ENCODE measurements around the gene SHROOM3.

SHROOM3 gene

DNA sequence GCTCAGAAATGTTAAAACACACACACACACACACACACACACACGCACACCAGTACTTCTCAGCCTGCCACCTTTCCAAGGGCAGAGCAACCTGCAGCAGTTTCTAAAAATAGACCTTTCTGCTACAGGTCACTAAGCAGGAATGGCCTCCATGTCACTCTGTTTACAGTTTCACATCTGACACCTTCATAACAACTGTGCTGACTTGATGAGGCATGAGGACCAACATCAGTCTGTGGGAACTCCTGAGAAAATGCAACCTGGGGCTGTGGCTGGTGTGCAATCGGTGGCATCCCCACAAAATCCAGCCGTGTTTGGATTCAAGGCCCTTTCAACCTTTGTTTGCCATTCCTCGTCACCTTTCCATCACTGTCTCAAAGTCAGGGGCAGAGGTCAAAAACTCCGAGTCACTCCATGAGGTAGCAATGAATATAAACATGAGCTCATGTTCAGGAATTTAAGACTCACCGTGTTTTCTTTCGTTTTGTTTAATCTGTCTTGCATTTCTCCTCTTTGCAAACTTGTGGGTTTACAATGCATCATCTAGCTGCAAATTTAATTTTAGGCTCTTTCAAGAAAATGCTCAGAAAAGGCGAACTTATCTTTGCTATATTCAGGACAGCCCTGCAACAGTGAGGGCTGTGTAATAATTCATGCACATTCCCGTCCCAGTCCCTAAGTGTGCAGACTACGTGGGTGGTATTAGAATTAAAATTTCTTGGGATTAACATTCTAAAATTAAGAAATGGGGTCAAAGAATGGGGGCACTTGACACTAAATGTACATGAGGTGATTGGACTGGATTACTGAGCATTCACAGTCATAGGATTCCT, 135.3 kb downstream of the SHROOM3 start:
- no peak for DNase-seq

DNA sequence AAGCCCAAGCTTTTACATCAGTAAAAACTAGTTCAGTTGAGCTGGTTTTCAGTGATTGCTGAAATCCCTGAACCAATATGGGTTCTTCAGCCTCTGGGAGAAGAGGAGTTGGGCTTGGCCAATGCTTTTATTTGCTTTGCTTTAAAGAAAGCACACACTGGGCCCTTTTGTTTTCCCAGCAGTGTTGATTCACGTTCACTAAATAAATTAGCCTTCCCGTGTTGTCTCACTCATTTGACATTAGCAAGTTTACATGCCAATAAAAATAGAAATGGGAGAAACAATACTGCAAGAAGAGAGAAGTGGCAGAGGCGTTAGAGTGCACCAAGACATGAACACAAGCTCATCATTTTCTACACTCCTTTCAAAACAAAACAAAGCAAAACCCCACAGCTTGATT, 136.2 kb downstream of the SHROOM3 start:
- no peak for DNase-seq

- no peak for DNase-seq
These were observed 137.2 kb downstream of the SHROOM3 start for GRCh38 chr4:76572224-76572623.

DNA sequence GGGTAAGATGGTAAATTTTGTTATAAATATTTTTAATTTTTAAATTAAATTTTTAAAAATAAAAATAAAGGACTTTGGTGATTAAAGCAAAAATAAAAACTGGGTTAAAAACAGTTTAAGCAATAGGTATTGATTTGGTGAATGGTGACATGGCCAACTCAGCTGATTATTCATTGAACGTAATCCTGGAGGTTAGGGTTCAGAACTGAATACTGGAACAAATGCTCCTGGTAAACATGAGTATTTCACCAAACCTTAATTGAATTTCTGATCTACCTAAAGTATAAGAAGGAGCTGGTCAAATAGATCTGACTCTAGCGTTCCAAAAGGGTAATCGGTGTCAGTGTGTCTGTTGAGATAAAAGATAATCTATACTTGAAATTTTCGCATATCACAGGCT, 141.8 kb downstream of the SHROOM3 start:
- no peak for DNase-seq

DNA sequence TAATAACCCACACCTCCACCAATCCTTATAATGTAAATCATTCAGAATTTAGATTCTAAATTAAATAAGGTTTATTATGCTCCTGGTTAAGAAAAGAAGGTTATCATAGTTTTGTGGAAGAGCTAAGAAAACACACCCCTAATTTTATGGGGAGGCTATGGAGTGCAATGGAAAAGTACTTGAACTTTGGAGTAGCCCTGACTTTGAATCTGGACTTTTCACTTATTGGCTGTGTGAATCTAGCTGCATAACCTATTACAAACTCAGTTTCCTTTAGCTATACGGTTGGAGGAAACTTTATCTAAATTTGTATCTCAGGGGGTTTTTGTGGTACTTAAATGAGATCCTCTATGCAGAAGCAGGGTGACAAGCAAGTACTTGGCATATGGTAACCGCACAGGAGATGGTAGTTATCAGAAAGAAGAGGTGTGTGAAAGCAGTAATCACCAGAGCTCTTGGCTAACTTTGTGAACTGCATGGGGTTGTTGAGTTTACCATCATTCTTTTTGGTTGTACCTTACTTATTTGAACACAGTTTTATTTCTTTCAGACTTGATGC, 143.1 kb downstream of the SHROOM3 start:
- no peak for DNase-seq

DNA sequence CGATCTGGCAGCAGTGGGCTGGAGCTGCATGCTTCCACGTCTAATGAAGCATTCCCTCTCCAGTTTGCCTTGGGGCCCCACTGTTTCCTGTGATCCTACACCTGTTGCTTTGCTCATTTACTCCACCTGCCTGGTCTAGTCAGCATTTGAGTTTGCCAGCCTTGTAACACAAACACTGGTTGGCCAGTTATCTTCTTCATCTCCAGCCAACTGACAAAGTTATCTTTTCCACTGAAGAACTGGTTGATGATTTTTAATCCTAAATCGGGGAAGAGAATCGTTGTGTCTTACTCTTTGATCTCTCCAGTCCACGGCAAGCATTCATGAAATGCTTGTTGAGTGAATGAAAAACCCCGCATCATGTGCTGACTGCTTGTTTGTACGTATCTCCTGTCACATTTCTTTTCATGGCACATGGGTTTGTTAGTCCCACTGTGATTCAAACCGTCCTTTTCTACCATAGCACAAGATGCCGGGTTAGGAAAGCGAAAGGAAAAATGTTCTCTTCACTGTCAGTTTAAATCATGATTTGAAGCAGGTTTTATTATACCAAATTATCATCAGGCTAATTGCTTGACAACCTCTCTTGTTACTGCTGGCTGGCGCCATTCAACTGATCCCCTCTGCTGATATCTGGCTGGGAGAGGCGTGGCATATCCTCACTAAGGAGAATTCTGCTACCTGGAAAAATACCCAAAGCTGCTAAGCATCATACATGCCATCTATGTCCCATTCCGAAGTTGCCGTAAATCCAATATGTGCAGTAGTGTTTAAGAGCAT, 144.8 kb downstream of the SHROOM3 start:
- DNase-seq, result no peak

DNA sequence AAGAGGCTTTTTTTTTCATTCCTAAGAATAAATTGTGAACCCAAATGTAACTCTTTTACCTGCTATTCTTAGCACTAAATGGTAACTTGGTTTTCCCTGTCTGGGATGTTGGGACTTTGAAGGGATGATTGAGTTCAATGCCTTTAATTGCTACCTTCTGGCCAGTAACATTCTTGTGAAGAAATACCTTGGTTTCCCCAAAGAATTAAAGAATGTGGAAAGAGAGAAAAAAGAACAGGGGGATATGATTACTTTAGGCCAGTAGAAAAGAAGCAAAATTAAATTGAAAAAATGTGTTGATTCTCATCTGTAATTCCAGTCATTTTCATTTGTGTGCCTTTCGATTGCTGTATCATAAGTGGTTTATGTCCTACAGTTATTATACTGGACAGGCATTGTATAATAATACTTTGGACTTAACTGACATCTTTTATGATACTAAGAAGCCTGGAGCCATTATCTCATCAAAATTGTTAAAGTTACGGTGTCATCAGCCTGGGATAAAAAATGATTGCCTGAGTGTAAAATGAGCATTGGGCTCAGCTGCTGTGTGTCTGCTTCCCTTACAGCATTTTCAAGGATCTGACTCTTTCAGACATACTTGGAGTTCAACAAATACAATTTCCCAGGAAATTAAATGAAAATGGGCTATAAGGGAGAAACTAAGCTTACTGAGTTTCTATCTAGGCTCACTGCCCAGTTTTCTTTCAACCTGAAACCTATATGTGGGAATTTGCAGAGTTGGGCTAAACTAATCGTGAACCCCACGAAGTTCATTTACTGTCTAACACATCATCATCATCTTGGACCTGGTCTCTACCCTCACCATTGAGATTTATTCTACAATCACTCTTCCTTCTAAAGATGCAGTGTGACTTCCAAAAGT, 146.3 kb downstream of the SHROOM3 start:
- DNase-seq, result no peak

GRCh38 chr4:76582074-76582816, 147.2 kb downstream of the SHROOM3 start:
- DNase-seq, result no peak

GRCh38 chr4:76582817-76583087, 147.7 kb downstream of the SHROOM3 start:
- no peak for DNase-seq

- no peak for DNase-seq
These were observed 149.5 kb downstream of the SHROOM3 start for GRCh38 chr4:76584241-76585152.

DNA sequence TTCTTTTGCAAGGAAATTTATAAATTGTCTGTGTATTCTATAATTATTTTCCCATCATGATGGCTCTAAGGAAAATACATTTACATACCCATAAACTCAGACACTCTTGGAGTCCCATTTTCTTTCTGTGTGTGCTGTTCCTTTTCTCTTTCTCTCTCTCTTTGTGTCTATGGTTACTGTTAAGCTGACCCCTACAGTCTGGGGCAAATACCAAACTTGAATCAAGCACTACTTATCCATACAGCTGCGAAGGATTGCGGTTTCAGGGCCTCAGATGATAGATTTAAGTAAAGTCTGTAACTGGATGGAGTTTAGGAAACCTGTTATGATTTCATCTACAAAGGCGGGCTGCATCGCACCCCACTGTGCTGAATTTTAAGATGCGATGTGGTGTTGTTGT, 150.2 kb downstream of the SHROOM3 start:
- DNase-seq, result no peak

- peak; percentile 12 for DNase-seq
These were observed 150.9 kb downstream of the SHROOM3 start for GRCh38 chr4:76585897-76586360.

- DNase-seq, result no peak
These were observed 153.2 kb downstream of the SHROOM3 start for GRCh38 chr4:76588274-76588673.

GRCh38 chr4:76589402-76589801, 154.4 kb downstream of the SHROOM3 start:
- DNase-seq, result no peak

DNA sequence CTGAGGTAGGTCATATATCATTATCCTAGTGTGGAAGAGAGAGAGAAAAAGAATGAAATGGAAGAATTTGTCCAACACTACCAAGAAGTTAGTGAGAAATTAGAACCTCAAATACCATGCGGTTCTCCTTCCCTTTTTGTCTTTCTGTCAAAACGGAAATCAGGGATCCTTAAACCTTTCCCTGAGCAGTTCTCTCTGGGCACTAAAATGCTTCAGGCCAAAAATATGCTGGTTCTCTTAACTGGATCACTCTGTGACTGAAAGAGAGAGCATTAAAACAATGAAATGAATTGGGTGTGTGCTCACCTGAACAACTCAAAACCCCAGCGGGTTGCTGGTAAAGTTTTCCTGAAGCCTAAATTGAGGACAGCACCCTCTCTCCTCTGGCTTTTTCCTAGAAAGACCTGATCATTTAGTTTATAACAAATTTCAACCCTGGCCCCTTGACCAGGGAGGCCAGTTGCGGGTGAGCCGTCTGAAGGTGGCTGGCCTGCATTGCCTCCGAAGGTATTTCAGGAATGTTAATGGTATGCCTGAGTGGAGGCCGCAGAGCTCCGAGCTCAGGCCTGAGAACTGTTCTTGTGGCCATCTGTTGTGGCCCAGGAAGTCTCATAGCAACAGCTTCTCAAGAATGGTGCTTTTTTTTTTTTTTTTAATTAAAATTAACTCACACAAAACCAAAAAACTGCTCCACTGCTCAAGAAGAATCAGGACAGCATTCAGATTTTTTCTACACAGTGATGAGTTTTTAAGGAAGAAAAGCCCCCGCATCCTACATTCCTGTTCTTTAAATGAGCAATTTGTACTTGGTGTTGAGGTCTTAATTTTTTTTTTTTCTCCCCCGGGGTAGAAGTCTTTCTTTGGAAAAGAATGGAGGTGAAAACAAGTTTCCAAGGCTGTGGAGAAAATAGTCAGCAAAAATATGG, 155.1 kb downstream of the SHROOM3 start:
- no peak for DNase-seq

- DNase-seq, result no peak
These were observed 155.8 kb downstream of the SHROOM3 start for GRCh38 chr4:76590798-76591281.

DNA sequence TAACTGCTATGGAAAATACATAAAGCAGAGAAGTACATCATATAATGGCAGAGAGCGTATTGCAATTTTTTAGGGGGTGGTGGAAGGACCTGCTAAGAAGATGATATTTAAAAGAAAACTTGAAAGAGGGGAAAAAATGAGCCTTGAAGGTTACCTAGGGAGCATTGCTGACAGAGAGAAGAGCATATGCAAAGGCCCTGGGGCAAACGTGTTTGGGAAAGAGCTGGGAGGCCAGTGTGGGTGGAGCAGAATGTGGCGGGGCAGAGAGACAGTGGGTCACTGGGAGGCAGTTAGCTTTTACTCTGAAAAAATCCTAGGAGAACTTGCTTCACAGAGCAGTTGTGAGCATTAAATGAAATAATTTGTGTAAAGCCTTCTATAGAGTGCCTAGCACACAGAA, 157.0 kb downstream of the SHROOM3 start:
- DNase-seq, result no peak

DNA sequence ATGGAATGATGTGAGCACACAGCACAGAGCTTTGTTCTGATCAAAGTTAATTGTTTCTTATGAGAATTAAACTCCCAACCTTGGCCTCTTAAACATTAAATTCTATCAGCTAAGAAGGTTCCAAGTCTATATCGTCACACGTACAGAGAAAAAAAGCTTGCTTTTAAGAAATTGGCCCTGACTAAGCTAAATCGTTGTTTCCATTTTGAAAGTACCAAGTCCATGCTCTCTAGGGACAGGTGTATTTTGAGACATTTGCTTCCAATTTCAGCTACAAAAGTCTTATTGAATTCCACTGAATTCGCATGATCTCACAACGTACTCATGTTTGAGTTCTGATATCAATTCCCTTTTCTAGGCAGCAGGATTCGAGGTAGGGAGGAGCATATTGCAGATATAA, 157.4 kb downstream of the SHROOM3 start:
- DNase-seq, result no peak

GRCh38 chr4:76594173-76594572, 159.1 kb downstream of the SHROOM3 start:
- no peak for DNase-seq

DNA sequence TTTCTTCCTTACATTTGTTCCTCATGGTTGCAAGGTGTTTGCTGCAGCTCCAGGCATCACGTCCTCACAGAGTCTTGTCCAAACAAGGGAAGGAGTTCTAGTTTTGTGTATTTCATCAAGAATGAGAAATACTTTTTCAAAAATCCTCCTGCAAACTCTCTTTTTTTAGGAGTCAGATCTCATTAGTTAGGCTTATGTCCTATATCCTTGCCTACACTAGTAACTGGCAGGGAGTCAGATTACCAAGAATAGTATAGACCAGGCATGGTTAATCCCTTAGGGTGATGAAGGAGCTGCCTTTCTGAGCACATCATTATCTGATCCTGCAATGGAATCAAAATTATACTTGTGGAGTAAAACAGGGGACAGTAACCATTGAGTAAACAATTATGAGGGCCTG, 160.4 kb downstream of the SHROOM3 start:
- DNase-seq, result no peak

Data from activated CD4-positive, alpha-beta T cell treated with anti-CD3 and anti-CD28 coated beads, Interleukin-2, Interleukin-6, amounts not matched to agents 100 ng/mL and 50 ng/mL, durations not matched to agents 16 hours and 8 hours (primary cell).